ENCODE results near the gene ATP13A2.

ATP13A2 gene

DNA sequence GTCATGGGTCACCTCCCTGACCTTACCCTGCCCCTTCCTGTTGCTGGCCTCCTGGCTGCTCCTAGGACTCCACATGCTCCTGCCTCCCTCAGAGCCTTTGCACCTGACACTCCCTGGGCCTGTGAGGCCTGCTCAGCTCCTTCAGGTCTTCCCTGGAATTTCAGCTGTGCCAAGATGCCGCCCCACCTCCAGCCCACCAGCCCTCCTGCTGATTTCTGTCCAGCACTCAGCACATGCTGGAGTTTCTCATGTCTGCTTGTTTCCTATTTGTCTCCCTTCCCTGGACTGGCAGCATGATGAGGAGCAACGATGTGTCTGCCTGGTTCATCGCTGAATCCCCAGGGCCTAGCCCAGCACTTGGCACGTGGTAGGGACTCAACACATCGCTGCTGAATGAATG lies 34.4 kb downstream of the ATP13A2 start:
- no peaks in the 10 kb centered on the region for H3K79me2 ChIP-seq (ENCODE audit: insufficient read depth, low read length)
- H2AFZ ChIP-seq (ENCODE audit: low read length) = no peak overlapping the region
- no peaks in the 10 kb centered on the region for H3K36me3 ChIP-seq (ENCODE audit: insufficient read depth, low read length)

DNA sequence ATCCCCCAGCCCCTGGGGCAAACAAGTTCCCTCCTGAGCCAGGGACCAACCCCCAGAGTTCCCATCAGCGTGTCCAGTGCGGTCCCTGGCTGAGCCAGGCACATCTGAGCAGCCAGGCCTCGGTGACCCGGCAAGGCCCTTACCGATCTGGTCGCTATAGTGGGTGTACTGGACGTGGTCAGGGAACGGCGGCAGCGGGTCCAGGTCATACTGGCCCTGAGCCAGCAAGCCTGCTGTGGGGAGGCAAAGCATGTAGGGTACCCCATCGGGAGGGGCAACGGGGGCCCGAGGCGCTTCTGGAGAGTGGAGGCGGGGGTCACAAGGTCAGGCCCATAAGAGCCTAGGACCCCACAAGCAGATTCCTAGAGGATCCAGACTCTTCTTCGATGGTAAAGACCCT lies 34.8 kb downstream of the ATP13A2 start:
- Histone ChIP-seq H3K36me3 (ENCODE audit: insufficient read depth, low read length) (no peaks in the 10 kb centered on the region), H3K9me2 (replicated peaks; ENCODE audit: low read depth, low read length) (no peaks in the 10 kb centered on the region), H2AFZ (ENCODE audit: low read length) (no peak overlapping the region), H3K79me2 (ENCODE audit: insufficient read depth, low read length) (no peaks in the 10 kb centered on the region), H4K20me1 (ENCODE audit: insufficient read depth, low read length, poor library complexity, severe bottlenecking) (no peaks in the 10 kb centered on the region), H3F3A (ENCODE audit: low read depth) (no peaks in the 10 kb centered on the region), H3K4me3 (ENCODE audit: low read length, poor library complexity, severe bottlenecking) (no peak overlapping the region), H3K4me2 (ENCODE audit: low read depth, low read length, poor library complexity, severe bottlenecking) (no peak overlapping the region), H3K4me1 (ENCODE audit: insufficient read depth, low read length, poor library complexity, severe bottlenecking) (peaks cover 11% of the 10 kb centered on the region), H3K27me3 (ENCODE audit: insufficient read depth, low read length, poor library complexity, severe bottlenecking) (no peaks in the 10 kb centered on the region), H3K9ac (ENCODE audit: low read depth, low read length, poor library complexity, severe bottlenecking) (no peak overlapping the region), H3K9me3 (ENCODE audit: insufficient read depth, low read depth, low read length) (no peaks in the 10 kb centered on the region)
- TF ChIP-seq EZH2phosphoT487 (IDR thresholded peaks at IDR 0.05; ENCODE audit: borderline replicate concordance) = no peak
- TF ChIP-seq, protein P1, sequence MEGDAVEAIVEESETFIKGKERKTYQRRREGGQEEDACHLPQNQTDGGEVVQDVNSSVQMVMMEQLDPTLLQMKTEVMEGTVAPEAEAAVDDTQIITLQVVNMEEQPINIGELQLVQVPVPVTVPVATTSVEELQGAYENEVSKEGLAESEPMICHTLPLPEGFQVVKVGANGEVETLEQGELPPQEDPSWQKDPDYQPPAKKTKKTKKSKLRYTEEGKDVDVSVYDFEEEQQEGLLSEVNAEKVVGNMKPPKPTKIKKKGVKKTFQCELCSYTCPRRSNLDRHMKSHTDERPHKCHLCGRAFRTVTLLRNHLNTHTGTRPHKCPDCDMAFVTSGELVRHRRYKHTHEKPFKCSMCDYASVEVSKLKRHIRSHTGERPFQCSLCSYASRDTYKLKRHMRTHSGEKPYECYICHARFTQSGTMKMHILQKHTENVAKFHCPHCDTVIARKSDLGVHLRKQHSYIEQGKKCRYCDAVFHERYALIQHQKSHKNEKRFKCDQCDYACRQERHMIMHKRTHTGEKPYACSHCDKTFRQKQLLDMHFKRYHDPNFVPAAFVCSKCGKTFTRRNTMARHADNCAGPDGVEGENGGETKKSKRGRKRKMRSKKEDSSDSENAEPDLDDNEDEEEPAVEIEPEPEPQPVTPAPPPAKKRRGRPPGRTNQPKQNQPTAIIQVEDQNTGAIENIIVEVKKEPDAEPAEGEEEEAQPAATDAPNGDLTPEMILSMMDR (conservative IDR thresholded peaks at IDR 0.05; ENCODE audit: low read length) = no peak

More for the DNA sequence above, 34.4 kb downstream of the ATP13A2 start:
- Histone ChIP-seq H3K4me1 (ENCODE audit: insufficient read depth, low read length, poor library complexity, severe bottlenecking) (peaks cover 11% of the 10 kb centered on the region), H3K9ac (ENCODE audit: low read depth, low read length, poor library complexity, severe bottlenecking) (no peak overlapping the region), H3F3A (ENCODE audit: low read depth) (no peaks in the 10 kb centered on the region), H3K9me3 (ENCODE audit: insufficient read depth, low read depth, low read length) (no peaks in the 10 kb centered on the region), H3K9me2 (replicated peaks; ENCODE audit: low read depth, low read length) (no peaks in the 10 kb centered on the region), H3K27me3 (ENCODE audit: insufficient read depth, low read length, poor library complexity, severe bottlenecking) (no peaks in the 10 kb centered on the region), H3K4me3 (ENCODE audit: low read length, poor library complexity, severe bottlenecking) (no peak overlapping the region), H4K20me1 (ENCODE audit: insufficient read depth, low read length, poor library complexity, severe bottlenecking) (no peaks in the 10 kb centered on the region), H3K4me2 (ENCODE audit: low read depth, low read length, poor library complexity, severe bottlenecking) (no peak overlapping the region)
- TF ChIP-seq EZH2phosphoT487 (IDR thresholded peaks at IDR 0.05; ENCODE audit: borderline replicate concordance) = no peak
- TF ChIP-seq, protein P1 (conservative IDR thresholded peaks at IDR 0.05; ENCODE audit: low read length) = no peak

DNA sequence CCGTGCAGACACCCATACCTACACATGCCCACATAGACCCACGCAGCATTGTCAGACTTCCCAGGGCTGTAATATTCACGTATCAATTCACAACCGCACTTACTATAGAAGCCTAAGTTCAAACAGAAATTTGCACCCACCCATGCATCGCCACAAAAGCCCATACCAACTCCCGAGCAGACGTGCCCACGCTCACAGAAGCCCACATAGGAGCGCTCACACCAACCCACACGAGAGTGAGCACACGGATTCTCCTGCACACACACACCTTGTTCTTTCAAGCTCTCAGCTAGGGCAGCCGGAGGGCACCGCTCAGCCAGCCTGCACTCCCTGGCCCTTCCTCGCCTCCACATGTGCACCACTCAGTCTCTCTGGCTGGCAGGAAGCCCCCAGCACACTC lies 35.9 kb downstream of the ATP13A2 start:
- no peaks in the 10 kb centered on the region for H3K36me3 ChIP-seq (ENCODE audit: insufficient read depth, low read length)
- no peaks in the 10 kb centered on the region for H4K20me1 ChIP-seq (ENCODE audit: insufficient read depth, low read length, poor library complexity, severe bottlenecking)
- H3K9me2 ChIP-seq (replicated peaks; ENCODE audit: low read depth, low read length) = no peaks in the 10 kb centered on the region
- no peak overlapping the region for H3K9ac ChIP-seq (ENCODE audit: low read depth, low read length, poor library complexity, severe bottlenecking)
- H3K27me3 ChIP-seq (ENCODE audit: insufficient read depth, low read length, poor library complexity, severe bottlenecking) = no peaks in the 10 kb centered on the region
- H2AFZ ChIP-seq (ENCODE audit: low read length) = no peak overlapping the region
- H3K4me2 ChIP-seq (ENCODE audit: low read depth, low read length, poor library complexity, severe bottlenecking) = no peak overlapping the region
- no peaks in the 10 kb centered on the region for H3K79me2 ChIP-seq (ENCODE audit: insufficient read depth, low read length)
- no peak overlapping the region for H3K4me3 ChIP-seq (ENCODE audit: low read length, poor library complexity, severe bottlenecking)
- H3F3A ChIP-seq (ENCODE audit: low read depth) = no peaks in the 10 kb centered on the region
- peaks cover 11% of the 10 kb centered on the region for H3K4me1 ChIP-seq (ENCODE audit: insufficient read depth, low read length, poor library complexity, severe bottlenecking)
- H3K9me3 ChIP-seq (ENCODE audit: insufficient read depth, low read depth, low read length) = no peaks in the 10 kb centered on the region
- no peak for TF ChIP-seq EZH2phosphoT487 (IDR thresholded peaks at IDR 0.05; ENCODE audit: borderline replicate concordance)
- TF ChIP-seq, protein P1 (conservative IDR thresholded peaks at IDR 0.05; ENCODE audit: low read length) = no peak

All from Loucy (cell line).